Choroid plexus epithelial cell (primary cell): ENCODE results near the gene RAB24.
A peak's percentile ranks its signal among the peaks of the same experiment; 100 is the strongest.
"Not testable (repeated sequence)": the region's sequence is repeated elsewhere in the genome, so short reads cannot be mapped to it uniquely, and the experiment has no call there.

ENCODE experiments used
- DNase-seq: peaks from one replicate; pipeline ENCODE4 v3.0.0-alpha.2; 2010; ENCODE audit warnings: low read depth
- H3K4me3 ChIP-seq: 2 replicates; pipeline ENCODE4 v1.5.1; 2011; ENCODE audit warnings: low read depth, mild to moderate bottlenecking, control low read depth, low read length, moderate library complexity
- CTCF ChIP-seq: conservative IDR thresholded peaks from 2 replicates; pipeline ENCODE4 v1.5.1; 2011; ENCODE audit warnings: low read depth, mild to moderate bottlenecking, control low read depth, inconsistent platforms, low read length, moderate library complexity

The RAB24 gene

DNA sequence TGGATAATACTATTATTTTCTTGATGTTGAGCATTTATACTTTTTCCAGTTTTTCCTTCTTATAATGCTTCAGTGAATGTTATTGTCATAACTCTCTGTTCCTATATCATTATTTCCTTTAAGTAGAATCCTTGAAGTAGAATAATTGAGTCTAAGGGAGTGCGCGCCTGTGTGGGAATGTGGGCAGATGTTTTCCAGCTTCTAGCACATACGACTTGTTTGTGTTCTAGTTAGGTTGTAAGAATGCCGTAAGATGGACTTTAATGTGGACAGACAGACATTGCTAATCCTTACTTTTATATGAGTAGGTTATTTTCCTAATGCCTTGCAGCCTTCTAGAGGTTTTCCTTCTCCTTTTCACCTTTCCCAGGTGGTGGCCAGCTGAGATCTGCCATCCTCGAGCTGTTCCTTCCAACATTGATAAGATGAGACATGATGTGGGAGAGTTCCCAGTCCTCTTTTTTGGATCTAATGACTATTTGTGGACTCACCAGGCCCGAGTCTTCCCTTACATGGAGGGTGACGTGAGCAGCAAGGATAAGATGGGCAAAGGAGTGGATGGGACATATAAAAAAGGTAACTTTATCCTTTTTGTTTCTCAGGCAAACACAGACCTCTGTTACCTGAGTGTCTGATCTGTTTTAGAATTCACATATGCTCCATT lies 34.2 kb downstream of the RAB24 start:
- no peak for TF ChIP-seq CTCF
- no peak for DNase-seq
- H3K4me3 ChIP-seq, result no peak overlapping the region

DNA sequence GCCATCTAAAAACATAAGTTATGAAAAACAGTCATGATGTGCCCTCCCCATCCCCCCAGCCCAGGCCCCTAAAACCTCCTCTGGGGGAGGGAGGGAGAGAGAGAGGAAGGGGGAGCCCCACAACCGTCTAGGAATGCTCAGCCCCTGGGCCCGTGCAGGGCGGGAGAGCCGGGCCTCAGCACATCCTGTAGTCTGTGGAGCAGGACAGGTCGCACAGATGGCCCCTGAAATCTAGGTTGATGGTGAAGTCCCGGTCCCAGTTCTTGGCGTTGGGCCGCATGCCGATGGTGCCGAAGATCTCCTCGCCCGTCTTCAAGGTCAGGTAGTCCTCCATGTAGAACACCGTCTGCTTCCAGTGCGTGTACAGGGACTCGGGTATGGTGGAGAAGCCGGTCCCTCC lies 38.1 kb downstream of the RAB24 start:
- no peak for TF ChIP-seq CTCF
- DNase-seq, result no peak
- no peak overlapping the region for H3K4me3 ChIP-seq

- no peak for DNase-seq
- no peak overlapping the region for H3K4me3 ChIP-seq
- TF ChIP-seq CTCF, result no peak
Observed at GRCh38 chr5:177264178-177264577, 39.3 kb downstream of the RAB24 start.

GRCh38 chr5:177261510-177261909 lies 42.0 kb downstream of the RAB24 start:
- TF ChIP-seq CTCF, result no peak
- no peak overlapping the region for H3K4me3 ChIP-seq
- DNase-seq, result no peak

- TF ChIP-seq CTCF, result no peak
- no peak for DNase-seq
- H3K4me3 ChIP-seq, result no peak overlapping the region
Observed at GRCh38 chr5:177260961-177261360, 42.6 kb downstream of the RAB24 start.

GRCh38 chr5:177258711-177259110 lies 44.8 kb downstream of the RAB24 start:
- not testable (repeated sequence) for H3K4me3 ChIP-seq, DNase-seq

GRCh38 chr5:177256296-177256695 lies 47.2 kb downstream of the RAB24 start:
- peak; percentile 20 for DNase-seq
- TF ChIP-seq CTCF, result no peak

More at GRCh38 chr5:177256296-177256695, 47.2 kb downstream of the RAB24 start:
- no peak overlapping the region for H3K4me3 ChIP-seq
